BE2C (cell line): ENCODE data around the gene CD99.
"Not testable (repeated sequence)": the region's sequence is repeated elsewhere in the genome, so short reads cannot be mapped to it uniquely, and the experiment has no call there.

ENCODE experiments used
- DNase-seq: peaks from one replicate; pipeline ENCODE4 v3.0.0-alpha.2; 2020
- H3K27me3 ChIP-seq: fragments of 250-450 bp; sonication (Bioruptor Pico); 2 replicates; pipeline ENCODE4 v1.5.1; 2020; ENCODE audit warnings: mild to moderate bottlenecking
- H3K36me3 ChIP-seq: fragments of 250-450 bp; sonication (Bioruptor Pico); 2 replicates; pipeline ENCODE4 v1.5.1; 2020; ENCODE audit warnings: mild to moderate bottlenecking
- H3K4me1 ChIP-seq: fragments of 250-450 bp; sonication (Bioruptor Pico); 2 replicates; pipeline ENCODE4 v1.5.1; 2020
- H3K4me3 ChIP-seq: 2 replicates; pipeline ENCODE4 v1.5.1; 2011; ENCODE audit warnings: low read depth, low read length
- H3K9me3 ChIP-seq: fragments of 250-450 bp; sonication (Bioruptor Pico); 2 replicates; pipeline ENCODE4 v1.5.1; 2020
- TF ChIP-seq, protein P1 (sequence below): IDR thresholded peaks from 2 replicates; pipeline ENCODE4 v1.5.1; 2012; ENCODE audit warnings: mild to moderate bottlenecking, low read depth, low read length

The CD99 gene

DNA sequence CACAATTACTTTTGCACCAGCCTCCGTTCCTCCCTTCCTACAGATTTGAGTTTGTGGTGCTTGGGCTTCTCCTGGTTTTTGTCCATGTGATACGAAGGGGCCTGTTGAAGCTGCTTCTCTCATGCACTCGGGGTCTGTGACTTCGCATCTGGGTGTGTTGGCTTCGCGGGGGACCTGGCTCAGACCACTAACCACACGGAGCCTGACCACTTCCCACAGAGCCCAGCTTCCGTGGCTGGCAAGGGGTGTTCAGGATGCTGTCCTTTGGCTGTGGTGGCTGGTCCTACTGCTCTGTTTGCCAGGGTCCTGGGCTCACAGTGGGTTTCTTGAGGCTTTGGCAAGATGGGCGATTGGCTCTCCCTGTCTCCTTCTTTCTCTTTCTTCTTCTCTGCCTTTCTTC is 41.0 kb downstream of the CD99 start:
- no peak for DNase-seq
- TF ChIP-seq, protein P1, sequence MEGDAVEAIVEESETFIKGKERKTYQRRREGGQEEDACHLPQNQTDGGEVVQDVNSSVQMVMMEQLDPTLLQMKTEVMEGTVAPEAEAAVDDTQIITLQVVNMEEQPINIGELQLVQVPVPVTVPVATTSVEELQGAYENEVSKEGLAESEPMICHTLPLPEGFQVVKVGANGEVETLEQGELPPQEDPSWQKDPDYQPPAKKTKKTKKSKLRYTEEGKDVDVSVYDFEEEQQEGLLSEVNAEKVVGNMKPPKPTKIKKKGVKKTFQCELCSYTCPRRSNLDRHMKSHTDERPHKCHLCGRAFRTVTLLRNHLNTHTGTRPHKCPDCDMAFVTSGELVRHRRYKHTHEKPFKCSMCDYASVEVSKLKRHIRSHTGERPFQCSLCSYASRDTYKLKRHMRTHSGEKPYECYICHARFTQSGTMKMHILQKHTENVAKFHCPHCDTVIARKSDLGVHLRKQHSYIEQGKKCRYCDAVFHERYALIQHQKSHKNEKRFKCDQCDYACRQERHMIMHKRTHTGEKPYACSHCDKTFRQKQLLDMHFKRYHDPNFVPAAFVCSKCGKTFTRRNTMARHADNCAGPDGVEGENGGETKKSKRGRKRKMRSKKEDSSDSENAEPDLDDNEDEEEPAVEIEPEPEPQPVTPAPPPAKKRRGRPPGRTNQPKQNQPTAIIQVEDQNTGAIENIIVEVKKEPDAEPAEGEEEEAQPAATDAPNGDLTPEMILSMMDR: no peak
- Histone ChIP-seq H3K9me3 (no peaks in the 10 kb centered on the region), H3K4me1 (no peaks in the 10 kb centered on the region), H3K27me3 (no peaks in the 10 kb centered on the region), H3K4me3 (no peak overlapping the region), H3K36me3 (no peaks in the 10 kb centered on the region)

DNA sequence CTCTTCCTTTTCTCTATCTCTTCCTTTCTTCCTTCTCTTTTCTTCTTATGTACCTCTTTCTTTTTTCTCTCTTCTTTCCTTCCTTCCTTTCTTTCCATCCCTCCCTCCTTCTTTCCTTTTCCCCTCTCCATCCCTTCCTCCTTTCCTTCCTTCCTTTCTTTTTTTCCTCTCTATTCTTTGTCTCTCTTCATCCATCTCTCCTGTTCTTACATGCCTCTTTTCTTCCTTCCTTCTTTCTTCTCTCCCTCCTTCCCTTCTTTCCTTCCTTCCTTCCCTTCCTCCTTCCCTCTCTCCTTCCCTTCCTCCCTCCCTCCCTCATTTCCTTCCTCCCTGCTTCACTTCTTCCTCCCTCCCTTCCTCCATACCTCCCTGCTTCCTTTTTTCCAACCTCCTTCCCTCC is 41.6 kb downstream of the CD99 start:
- Histone ChIP-seq H3K27me3 (no peaks in the 10 kb centered on the region), H3K36me3 (no peaks in the 10 kb centered on the region), H3K4me1 (no peaks in the 10 kb centered on the region), H3K4me3 (no peak overlapping the region), H3K9me3 (no peaks in the 10 kb centered on the region)
- TF ChIP-seq, protein P1: no peak
- no peak for DNase-seq

DNA sequence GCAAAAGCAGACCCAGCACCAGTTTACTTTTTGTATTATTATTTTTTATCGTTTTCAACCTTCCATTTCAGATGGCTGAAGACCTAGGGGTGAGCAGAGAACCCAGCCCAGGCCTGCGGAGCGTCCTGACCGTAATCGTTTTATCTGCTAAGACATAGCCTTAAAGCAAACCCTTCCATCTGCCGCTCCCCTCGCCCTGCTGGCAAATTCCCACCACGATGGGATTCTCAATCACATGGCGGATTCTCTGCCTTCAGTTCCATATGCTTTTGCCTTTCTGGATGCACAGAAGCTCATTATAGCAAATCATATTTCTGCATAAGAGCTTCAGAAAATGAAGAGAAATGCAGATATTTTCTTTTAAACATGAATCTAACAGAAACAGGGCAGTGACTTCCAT is 42.2 kb downstream of the CD99 start:
- H3K4me1 ChIP-seq: no peaks in the 10 kb centered on the region
- no peaks in the 10 kb centered on the region for H3K9me3 ChIP-seq
- H3K4me3 ChIP-seq: no peak overlapping the region
- DNase-seq: no peak
- H3K27me3 ChIP-seq: no peaks in the 10 kb centered on the region
- TF ChIP-seq, protein P1: no peak
- H3K36me3 ChIP-seq: no peaks in the 10 kb centered on the region

DNA sequence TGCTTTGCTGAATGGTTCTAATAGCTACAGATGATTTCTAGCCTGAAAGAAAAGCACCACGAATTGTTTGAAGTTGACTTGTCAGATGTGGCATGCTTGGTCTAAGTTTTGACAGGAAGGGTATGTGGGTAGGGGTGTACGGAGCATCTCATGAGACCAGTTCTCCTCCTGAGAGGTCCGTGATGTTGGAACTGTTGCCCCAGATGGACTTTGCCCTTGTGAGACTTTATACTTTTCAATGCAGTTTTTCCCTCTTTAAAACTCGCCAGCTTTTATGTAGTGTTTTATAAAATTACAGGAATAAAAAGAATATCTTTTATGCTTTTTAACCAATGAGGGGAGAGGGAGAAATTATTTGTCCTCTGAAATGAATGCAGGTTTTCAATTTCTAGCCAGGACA is 44.2 kb downstream of the CD99 start:
- Histone ChIP-seq H3K4me1 (no peaks in the 10 kb centered on the region), H3K9me3 (no peaks in the 10 kb centered on the region), H3K27me3 (no peaks in the 10 kb centered on the region), H3K4me3 (no peak overlapping the region), H3K36me3 (no peaks in the 10 kb centered on the region)
- TF ChIP-seq, protein P1: no peak
- no peak for DNase-seq

DNA sequence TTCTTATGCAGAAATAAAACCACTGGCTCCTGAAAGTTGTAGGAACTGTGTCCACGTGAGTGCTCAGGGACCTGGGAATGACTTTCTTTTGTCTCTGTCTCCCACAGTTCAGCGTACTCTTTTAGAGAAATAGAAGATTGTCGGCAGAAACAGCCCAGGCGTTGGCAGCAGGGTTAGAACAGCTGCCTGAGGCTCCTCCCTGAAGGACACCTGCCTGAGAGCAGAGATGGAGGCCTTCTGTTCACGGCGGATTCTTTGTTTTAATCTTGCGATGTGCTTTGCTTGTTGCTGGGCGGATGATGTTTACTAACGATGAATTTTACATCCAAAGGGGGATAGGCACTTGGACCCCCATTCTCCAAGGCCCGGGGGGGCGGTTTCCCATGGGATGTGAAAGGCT is 49.6 kb downstream of the CD99 start:
- no peaks in the 10 kb centered on the region for H3K27me3 ChIP-seq
- no peaks in the 10 kb centered on the region for H3K9me3 ChIP-seq
- H3K4me3 ChIP-seq: no peak overlapping the region
- no peaks in the 10 kb centered on the region for H3K36me3 ChIP-seq
- TF ChIP-seq, protein P1: no peak
- DNase-seq: no peak
- no peaks in the 10 kb centered on the region for H3K4me1 ChIP-seq

DNA sequence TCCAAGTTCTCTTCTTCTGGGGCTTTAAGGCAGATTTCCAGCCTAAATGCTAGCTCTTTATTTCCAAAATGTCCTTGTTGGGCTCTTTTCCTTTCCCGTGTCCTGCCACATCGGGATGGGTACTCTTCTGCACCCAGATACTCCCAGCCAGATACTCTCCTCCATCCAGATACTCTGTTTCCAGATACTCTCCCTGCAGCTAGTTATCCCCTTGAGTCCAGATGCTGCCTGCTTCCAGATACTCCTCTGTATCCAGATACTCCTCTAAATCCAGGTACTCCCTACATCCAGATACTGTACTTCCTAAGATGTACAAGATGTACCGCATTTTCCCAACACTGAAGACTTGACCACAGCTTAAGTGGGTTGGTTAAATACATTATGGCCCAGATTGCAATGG is 50.3 kb downstream of the CD99 start:
- Histone ChIP-seq H3K27me3 (no peaks in the 10 kb centered on the region), H3K4me1 (no peaks in the 10 kb centered on the region), H3K4me3 (no peak overlapping the region), H3K36me3 (no peaks in the 10 kb centered on the region), H3K9me3 (no peaks in the 10 kb centered on the region)
- TF ChIP-seq, protein P1: no peak
- no peak for DNase-seq

DNA sequence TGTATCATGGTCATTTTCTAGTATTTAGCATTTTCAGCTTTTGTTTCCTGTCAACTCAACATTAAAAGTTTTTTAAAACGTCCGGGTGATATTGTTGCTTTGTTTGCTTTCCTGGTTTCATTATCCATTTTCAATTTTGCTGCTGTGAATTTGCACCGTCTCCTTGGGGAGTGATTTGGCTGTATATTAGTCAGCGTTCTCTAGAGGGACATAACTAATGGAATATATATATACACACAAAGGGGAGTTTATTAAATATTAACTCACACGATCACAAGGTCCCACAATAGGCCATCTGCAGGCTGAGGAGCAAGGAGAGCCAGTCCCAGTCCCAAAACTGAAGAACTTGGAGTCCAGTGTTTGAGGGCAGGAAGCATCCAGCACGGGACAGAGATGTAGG is 55.2 kb downstream of the CD99 start:
- H3K27me3 ChIP-seq, H3K9me3 ChIP-seq, H3K36me3 ChIP-seq, H3K4me1 ChIP-seq, H3K4me3 ChIP-seq, DNase-seq: not testable (repeated sequence)
